NCI-H1417 (cell line): ENCODE results near the gene KLHL15.
"Not testable (repeated sequence)": the region's sequence is repeated elsewhere in the genome, so short reads cannot be mapped to it uniquely, and the experiment has no call there.

Experiments used
- DNase-seq, 3 experiments: peaks; one replicate each; lab custom pipeline; 2025; lab: John Stamatoyannopoulos, UW

Gene KLHL15

GRCh38 chrX:24027086-24027485 lies at the start of gene KLHL15:
KLHL15 (minus strand) TSS chrX:24027186; CDS start chrX:24006693, 20,493 bp downstream.
- peak in 1 of 3 experiments; percentile 44 for DNase-seq

GRCh38 chrX:24069877-24070276 lies 42.9 kb upstream of the KLHL15 start:
- DNase-seq, result no peak

- DNase-seq, result no peak
These were observed 36.5 kb upstream of the KLHL15 start for GRCh38 chrX:24063488-24063887.

GRCh38 chrX:24055043-24055356 lies 28.0 kb upstream of the KLHL15 start:
- no peak for DNase-seq

- DNase-seq, result peak; percentile 89 to 100 (median 99)
These were observed 27.4 kb upstream of the KLHL15 start, which contains the start of gene EIF2S3 for GRCh38 chrX:24054182-24055042. EIF2S3 (plus strand) TSS chrX:24054956; CDS start chrX:24054969, 13 bp downstream.

GRCh38 chrX:24050522-24051318 lies 23.7 kb upstream of the KLHL15 start:
- DNase-seq, result not testable (repeated sequence)

GRCh38 chrX:24049643-24050042 lies 22.7 kb upstream of the KLHL15 start:
- not testable (repeated sequence) for DNase-seq

GRCh38 chrX:24046060-24046459 lies 19.1 kb upstream of the KLHL15 start:
- DNase-seq, result not testable (repeated sequence)

GRCh38 chrX:24037729-24038128 lies 10.7 kb upstream of the KLHL15 start:
- DNase-seq, result no peak

- DNase-seq, result no peak
These were observed 7.5 kb upstream of the KLHL15 start for GRCh38 chrX:24034485-24034884.

- no peak for DNase-seq
These were observed 3.6 kb upstream of the KLHL15 start for GRCh38 chrX:24030597-24030996.

- no peak for DNase-seq
These were observed 999 bp upstream of the KLHL15 start for GRCh38 chrX:24027985-24028384.

- peak in 2 of 3 experiments; percentile 56 to 81 for DNase-seq
These were observed 554 bp downstream of the KLHL15 start for GRCh38 chrX:24026432-24026831.

GRCh38 chrX:24025741-24026403 lies 1.1 kb downstream of the KLHL15 start:
- DNase-seq, result peak in 2 of 3 experiments; percentile 40 to 90

GRCh38 chrX:24024819-24025740 lies 1.9 kb downstream of the KLHL15 start:
- peak; percentile 94 to 97 (median 96) for DNase-seq

- DNase-seq, result peak in 2 of 3 experiments; percentile 59 to 73
These were observed 2.9 kb downstream of the KLHL15 start for GRCh38 chrX:24023972-24024669.

- no peak for DNase-seq
These were observed 3.4 kb downstream of the KLHL15 start for GRCh38 chrX:24023544-24023943.

GRCh38 chrX:24020306-24020876 lies 6.6 kb downstream of the KLHL15 start:
- DNase-seq, result no peak

- DNase-seq, result no peak
These were observed 7.5 kb downstream of the KLHL15 start for GRCh38 chrX:24019448-24019847.

GRCh38 chrX:24018809-24019208 lies 8.2 kb downstream of the KLHL15 start:
- no peak for DNase-seq
